ENCODE results near the gene HIP1R.

Gene HIP1R

GRCh38 chr12:122908915-122909314, 73.7 kb downstream of the HIP1R start:
- H3K27ac ChIP-seq: no peak overlapping the region

GRCh38 chr12:122909442-122910288, 74.4 kb downstream of the HIP1R start:
- POLR2A ChIA-PET (ENCODE audit: low non-redundant PET): no interaction called here
- CTCF ChIA-PET: interaction anchor here (0.7 kb wide), 1 partner anchor 98 kb away, joined by 3 read pairs; no protein-coding TSS in a partner anchor

More at GRCh38 chr12:122908915-122909314, 73.7 kb downstream of the HIP1R start:
- no peak for TF ChIP-seq CTCF (conservative IDR thresholded peaks at IDR 0.05; ENCODE audit: low read depth)
- DNase-seq (ENCODE audit: low spot score): no peak
- CTCF ChIA-PET: interaction anchor here (0.7 kb wide), 2 partner anchors 50 to 97 kb away, joined by 3 read pairs; no protein-coding TSS in a partner anchor
- POLR2A ChIA-PET (ENCODE audit: low non-redundant PET): no interaction called here

More at GRCh38 chr12:122909442-122910288, 74.4 kb downstream of the HIP1R start:
- no peak for TF ChIP-seq CTCF (conservative IDR thresholded peaks at IDR 0.05; ENCODE audit: low read depth)
- DNase-seq (ENCODE audit: low spot score): no peak
- no peak overlapping the region for H3K27ac ChIP-seq

All from RWPE1 (cell line).